ENCODE measurements around the gene TCOF1.

The TCOF1 gene

DNA sequence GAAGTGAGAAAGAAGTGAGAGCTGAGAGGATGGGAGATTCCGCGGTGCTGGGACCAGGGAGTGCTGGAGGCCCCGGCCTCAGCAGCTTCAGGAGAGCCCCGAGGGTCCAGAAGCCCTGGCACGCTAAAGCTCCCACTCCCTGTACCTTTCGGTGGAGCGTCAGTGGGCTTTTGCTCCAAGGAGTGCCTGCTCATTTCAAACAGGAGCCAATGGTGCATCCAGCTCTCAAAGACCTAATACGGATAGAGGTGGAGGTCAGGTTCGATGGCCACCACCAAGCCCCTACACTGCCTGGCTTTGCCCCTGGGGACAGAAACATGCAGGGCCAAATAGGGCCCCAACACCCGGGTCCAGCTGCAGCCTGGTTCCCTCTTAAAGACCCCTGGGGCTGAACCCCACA lies 47.0 kb downstream of the TCOF1 start:
- Histone ChIP-seq H3K27me3 (ENCODE audit: low read depth, low read length) (no peaks in the 10 kb centered on the region), H3K9ac (ENCODE audit: low read length) (no peak overlapping the region), H3K4me3 (ENCODE audit: low read length) (no peak overlapping the region), H3K79me2 (ENCODE audit: low read length) (peaks cover 44% of the 10 kb centered on the region), H3K9me3 (ENCODE audit: insufficient read depth, low read length) (no peaks in the 10 kb centered on the region), H3K4me1 (ENCODE audit: low read length) (peaks cover 22% of the 10 kb centered on the region), H3K27ac (ENCODE audit: low read length) (no peak overlapping the region), H3K4me2 (ENCODE audit: low read length) (no peak overlapping the region), H3K36me3 (replicated peaks; ENCODE audit: low read depth, low read length) (peaks cover 76% of the 10 kb centered on the region), H4K20me1 (ENCODE audit: insufficient read depth, low read length) (peaks cover 96% of the 10 kb centered on the region), H2AFZ (ENCODE audit: low read depth, low read length) (no peak overlapping the region)
- TF ChIP-seq EZH2phosphoT487 (IDR thresholded peaks at IDR 0.05; ENCODE audit: low read depth), result no peak
- TF ChIP-seq, protein P1, sequence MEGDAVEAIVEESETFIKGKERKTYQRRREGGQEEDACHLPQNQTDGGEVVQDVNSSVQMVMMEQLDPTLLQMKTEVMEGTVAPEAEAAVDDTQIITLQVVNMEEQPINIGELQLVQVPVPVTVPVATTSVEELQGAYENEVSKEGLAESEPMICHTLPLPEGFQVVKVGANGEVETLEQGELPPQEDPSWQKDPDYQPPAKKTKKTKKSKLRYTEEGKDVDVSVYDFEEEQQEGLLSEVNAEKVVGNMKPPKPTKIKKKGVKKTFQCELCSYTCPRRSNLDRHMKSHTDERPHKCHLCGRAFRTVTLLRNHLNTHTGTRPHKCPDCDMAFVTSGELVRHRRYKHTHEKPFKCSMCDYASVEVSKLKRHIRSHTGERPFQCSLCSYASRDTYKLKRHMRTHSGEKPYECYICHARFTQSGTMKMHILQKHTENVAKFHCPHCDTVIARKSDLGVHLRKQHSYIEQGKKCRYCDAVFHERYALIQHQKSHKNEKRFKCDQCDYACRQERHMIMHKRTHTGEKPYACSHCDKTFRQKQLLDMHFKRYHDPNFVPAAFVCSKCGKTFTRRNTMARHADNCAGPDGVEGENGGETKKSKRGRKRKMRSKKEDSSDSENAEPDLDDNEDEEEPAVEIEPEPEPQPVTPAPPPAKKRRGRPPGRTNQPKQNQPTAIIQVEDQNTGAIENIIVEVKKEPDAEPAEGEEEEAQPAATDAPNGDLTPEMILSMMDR (IDR thresholded peaks at IDR 0.05; ENCODE audit: low read depth, low read length), result no peak

DNA sequence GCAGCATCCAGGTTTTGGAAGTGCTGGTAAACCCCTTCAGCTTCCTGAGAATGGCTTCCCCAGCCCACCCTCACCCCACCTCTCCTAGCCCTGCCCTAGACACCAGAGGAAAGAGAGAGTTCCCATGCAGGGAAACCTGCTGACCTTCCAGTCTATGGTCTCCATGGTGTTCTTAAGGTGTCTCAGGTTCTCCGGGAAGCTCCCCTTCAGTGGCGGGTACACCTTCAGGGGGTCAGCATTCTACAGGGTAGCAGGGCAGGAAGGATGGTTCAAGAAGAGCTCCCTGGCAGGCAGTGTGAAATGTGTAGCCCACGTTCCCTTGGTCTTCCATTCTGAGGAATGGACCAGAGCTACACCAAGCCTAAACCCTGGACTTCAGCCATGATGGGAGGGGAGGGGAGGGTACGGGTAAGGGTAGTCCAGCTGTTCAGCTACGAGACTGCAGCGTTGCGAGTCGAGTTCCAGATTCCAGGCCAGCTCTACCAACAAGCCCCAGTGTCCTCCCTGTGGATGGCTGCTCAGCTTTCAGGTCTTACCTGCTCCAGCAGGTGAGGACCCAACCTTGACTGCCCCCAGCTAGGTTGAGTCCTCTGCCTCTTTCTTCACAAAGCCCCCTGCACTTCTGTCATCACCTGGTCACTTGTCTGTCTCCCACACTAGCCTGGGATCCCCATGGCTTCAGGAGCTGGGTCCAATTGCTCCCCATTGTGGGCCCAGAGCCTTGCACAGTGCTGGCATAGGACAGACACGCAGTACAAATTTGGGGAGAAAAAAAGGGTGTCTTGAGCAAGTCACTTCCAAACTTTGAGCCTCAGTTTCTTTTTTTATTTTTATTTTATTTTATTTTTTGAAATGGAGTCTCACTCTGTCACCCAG lies 47.7 kb downstream of the TCOF1 start:
- Histone ChIP-seq H3K4me1 (ENCODE audit: low read length) (peaks cover 22% of the 10 kb centered on the region), H3K27me3 (ENCODE audit: low read depth, low read length) (no peaks in the 10 kb centered on the region), H3K4me3 (ENCODE audit: low read length) (no peak overlapping the region), H2AFZ (ENCODE audit: low read depth, low read length) (no peak overlapping the region), H3K9ac (ENCODE audit: low read length) (no peak overlapping the region), H4K20me1 (ENCODE audit: insufficient read depth, low read length) (peaks cover 97% of the 10 kb centered on the region), H3K79me2 (ENCODE audit: low read length) (peaks cover 51% of the 10 kb centered on the region), H3K9me3 (ENCODE audit: insufficient read depth, low read length) (no peaks in the 10 kb centered on the region), H3K4me2 (ENCODE audit: low read length) (no peak overlapping the region), H3K36me3 (replicated peaks; ENCODE audit: low read depth, low read length) (peaks cover 82% of the 10 kb centered on the region), H3K27ac (ENCODE audit: low read length) (no peak overlapping the region; the same call in 1 of the 2 replicates)
- no peak for TF ChIP-seq EZH2phosphoT487 (IDR thresholded peaks at IDR 0.05; ENCODE audit: low read depth)
- TF ChIP-seq, protein P1 (IDR thresholded peaks at IDR 0.05; ENCODE audit: low read depth, low read length), result no peak

DNA sequence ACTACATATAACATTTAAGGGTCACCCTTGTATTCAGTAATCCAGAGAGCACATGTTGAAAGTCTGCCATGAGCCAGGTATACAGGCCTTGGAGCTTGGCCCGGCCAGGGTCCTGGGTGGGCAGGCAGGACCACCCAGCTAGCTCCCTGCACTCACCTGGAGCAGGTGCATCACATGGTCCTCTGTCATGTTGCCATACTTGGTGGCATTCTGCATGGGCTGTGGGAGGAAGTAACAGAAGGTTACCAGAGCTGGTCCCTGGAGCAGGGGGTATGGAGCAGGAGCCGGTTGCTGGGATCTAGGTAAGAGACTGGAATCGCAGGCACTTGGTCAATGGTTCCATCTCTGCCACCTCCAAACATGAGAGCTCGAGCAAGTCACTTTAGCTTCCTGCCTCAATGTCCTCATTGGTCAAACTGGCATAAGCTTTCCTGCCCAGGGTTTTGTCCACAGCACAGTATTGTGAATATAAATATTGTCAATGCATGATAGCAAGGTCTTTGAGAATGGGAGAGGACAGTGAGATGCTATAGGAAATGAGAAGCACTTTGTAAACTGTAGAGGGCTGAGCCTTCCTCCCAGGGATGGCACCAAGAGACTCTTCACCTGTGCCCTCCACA lies 48.7 kb downstream of the TCOF1 start:
- Histone ChIP-seq H3K27me3 (ENCODE audit: low read depth, low read length) (no peaks in the 10 kb centered on the region), H3K9ac (ENCODE audit: low read length) (no peak overlapping the region), H2AFZ (ENCODE audit: low read depth, low read length) (no peak overlapping the region), H3K4me1 (ENCODE audit: low read length) (peaks cover 22% of the 10 kb centered on the region), H4K20me1 (ENCODE audit: insufficient read depth, low read length) (peaks cover 97% of the 10 kb centered on the region), H3K9me3 (ENCODE audit: insufficient read depth, low read length) (no peaks in the 10 kb centered on the region), H3K4me2 (ENCODE audit: low read length) (no peak overlapping the region), H3K4me3 (ENCODE audit: low read length) (no peak overlapping the region), H3K27ac (ENCODE audit: low read length) (peak overlapping the region; percentile 100), H3K79me2 (ENCODE audit: low read length) (peaks cover 61% of the 10 kb centered on the region), H3K36me3 (replicated peaks; ENCODE audit: low read depth, low read length) (peaks cover 84% of the 10 kb centered on the region)
- TF ChIP-seq, protein P1 (IDR thresholded peaks at IDR 0.05; ENCODE audit: low read depth, low read length), result no peak
- TF ChIP-seq EZH2phosphoT487 (IDR thresholded peaks at IDR 0.05; ENCODE audit: low read depth), result no peak

DNA sequence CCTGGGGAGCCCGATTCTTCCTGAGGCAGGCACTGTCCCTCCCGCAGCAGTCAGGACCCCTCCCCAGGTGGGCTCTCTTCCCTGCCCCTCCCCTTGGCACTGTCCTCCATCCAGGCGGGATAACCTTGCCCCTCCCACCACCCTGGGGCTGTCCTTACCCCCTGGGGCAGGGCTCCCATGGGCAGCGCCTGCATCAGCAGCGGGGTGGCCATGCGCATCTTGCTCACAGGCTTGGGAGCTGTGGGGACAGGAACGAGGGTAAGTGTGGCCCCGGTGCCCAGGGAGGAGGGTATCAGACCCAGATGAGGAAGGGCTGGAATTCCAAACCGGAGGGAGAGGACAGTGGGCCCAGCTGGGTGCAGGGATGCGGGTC lies 49.2 kb downstream of the TCOF1 start:
- peaks cover 66% of the 10 kb centered on the region for H3K79me2 ChIP-seq (ENCODE audit: low read length)
- H3K4me2 ChIP-seq (ENCODE audit: low read length), result 0 out of 2 replicates have a peak overlapping the region, but pooled peaks have one; percentile 82
- no peak overlapping the region for H3K9ac ChIP-seq (ENCODE audit: low read length)
- H3K4me3 ChIP-seq (ENCODE audit: low read length), result no peak overlapping the region
- no peaks in the 10 kb centered on the region for H3K9me3 ChIP-seq (ENCODE audit: insufficient read depth, low read length)
- H3K4me1 ChIP-seq (ENCODE audit: low read length), result peaks cover 22% of the 10 kb centered on the region
- peak overlapping the region; percentile 100 for H3K27ac ChIP-seq (ENCODE audit: low read length)
- TF ChIP-seq, protein P1 (IDR thresholded peaks at IDR 0.05; ENCODE audit: low read depth, low read length), result no peak
- TF ChIP-seq EZH2phosphoT487 (IDR thresholded peaks at IDR 0.05; ENCODE audit: low read depth), result no peak
- H2AFZ ChIP-seq (ENCODE audit: low read depth, low read length), result no peak overlapping the region
- no peaks in the 10 kb centered on the region for H3K27me3 ChIP-seq (ENCODE audit: low read depth, low read length)
- H3K36me3 ChIP-seq (replicated peaks; ENCODE audit: low read depth, low read length), result peaks cover 84% of the 10 kb centered on the region
- peaks cover 97% of the 10 kb centered on the region for H4K20me1 ChIP-seq (ENCODE audit: insufficient read depth, low read length)

All from OCI-LY3 (cell line).